HEK293 (cell line): ENCODE measurements around the gene TMEM151A.

ENCODE experiments used
- CTCF ChIP-seq: fragments of 450-650 bp; formaldehyde crosslinking; IDR thresholded peaks from 2 replicates; pipeline ENCODE4 v1.5.1; 2016; ENCODE audit warnings: missing biosample characterization, missing genetic modification characterization
- KLF8 ChIP-seq: fragments of 450-650 bp; formaldehyde crosslinking; IDR thresholded peaks from 2 replicates; pipeline ENCODE4 v1.5.1; 2016; ENCODE audit warnings: missing biosample characterization, missing genetic modification characterization
- MEIS1 ChIP-seq: sonication (generic); formaldehyde crosslinking; IDR thresholded peaks from 2 replicates; pipeline ENCODE4 v1.8.1; 2022; ENCODE audit warnings: missing genetic modification reagents, mild to moderate bottlenecking, borderline replicate concordance
- PBX3 ChIP-seq: sonication (generic); formaldehyde crosslinking; IDR thresholded peaks from 2 replicates; pipeline ENCODE4 v1.8.1; 2022; ENCODE audit warnings: mild to moderate bottlenecking, moderate library complexity, missing genetic modification reagents
- REST ChIP-seq: fragments of 450-650 bp; formaldehyde crosslinking; IDR thresholded peaks from 2 replicates; pipeline ENCODE4 v1.5.1; 2016; ENCODE audit warnings: missing biosample characterization, missing genetic modification characterization
- ZNF140 ChIP-seq: fragments of 450-650 bp; formaldehyde crosslinking; IDR thresholded peaks from 2 replicates; pipeline ENCODE4 v1.5.1; 2016; ENCODE audit warnings: missing biosample characterization, missing genetic modification characterization
- ZNF473 ChIP-seq: fragments of 450-650 bp; formaldehyde crosslinking; IDR thresholded peaks from 2 replicates; pipeline ENCODE4 v1.5.1; 2017; ENCODE audit warnings: missing biosample characterization, missing genetic modification characterization
- ZNF513 ChIP-seq: fragments of 450-650 bp; IDR thresholded peaks from 2 replicates; pipeline ENCODE4 v1.5.1; 2018; ENCODE audit warnings: missing biosample characterization, missing genetic modification characterization
- ZNF623 ChIP-seq: fragments of 450-650 bp; formaldehyde crosslinking; IDR thresholded peaks from 2 replicates; pipeline ENCODE4 v1.5.1; 2016; ENCODE audit warnings: missing biosample characterization, missing genetic modification characterization
- ZSCAN18 ChIP-seq: fragments of 450-650 bp; formaldehyde crosslinking; IDR thresholded peaks from 2 replicates; pipeline ENCODE4 v1.5.1; 2016; ENCODE audit warnings: missing biosample characterization, missing genetic modification characterization

- TF ChIP-seq ZSCAN18 (tag by site-specific recombination), result no peak
- TF ChIP-seq MEIS1 (CRISPR knock-in tag), result no peak
- TF ChIP-seq ZNF140, result no peak
- no peak for TF ChIP-seq ZNF473
- TF ChIP-seq PBX3, result no peak
- TF ChIP-seq CTCF (tag by site-specific recombination), result no peak
- TF ChIP-seq REST (tag by site-specific recombination), result no peak
- TF ChIP-seq ZNF623 (tag by site-specific recombination), result no peak
- TF ChIP-seq ZNF513 (tag by site-specific recombination), result no peak
- TF ChIP-seq KLF8 (tag by site-specific recombination), result no peak
Observed at GRCh38 chr11:66267039-66267378, 24.7 kb upstream of the TMEM151A start.
